Measurements from ENCODE around the gene VARS2. TPM values are rescaled to one million over a fixed set of nuclear protein-coding genes. Genes with fewer than 3 reads are reported as not detected.
"Not testable (repeated sequence)": the region's sequence is repeated elsewhere in the genome, so short reads cannot be mapped to it uniquely, and the experiment has no call there.

Gene VARS2
- total and polyA plus RNA-seq, 2 donors (not counting 3 experiments of a cell fraction or from before 2014, with no cell fraction given), result 17.8 to 34.3 TPM

- Histone ChIP-seq H3K79me2 (ENCODE audit: control insufficient read depth, insufficient read depth, low read length) (no peaks in the 10 kb centered on the region), H2AFZ (ENCODE audit: low read depth, low read length) (no peak overlapping the region), H3K27ac (ENCODE audit: insufficient read depth, low read depth, low read length) (no peak overlapping the region), H3K9me3 (replicated peaks; ENCODE audit: control insufficient read depth, insufficient read depth, low read length) (no peaks in the 10 kb centered on the region), H3K9me1 (replicated peaks; ENCODE audit: control insufficient read depth, extremely low read depth, insufficient read depth, low read length) (no peaks in the 10 kb centered on the region), H3K4me1 (ENCODE audit: control insufficient read depth, extremely low read depth, insufficient read depth, low read length) (no peaks in the 10 kb centered on the region), H3K27me3 (ENCODE audit: control insufficient read depth in 2 of 2, insufficient read depth in 2 of 2, low read length in 2 of 2) (peaks cover 0 to 6% of the 10 kb centered on the region in 2 experiments), H3K36me3 (ENCODE audit: control insufficient read depth in 2 of 2, extremely low read depth in 1 of 2, insufficient read depth in 2 of 2, low read length in 2 of 2) (no peaks in the 10 kb centered on the region), H4K20me1 (replicated peaks; ENCODE audit: control insufficient read depth, extremely low read depth, insufficient read depth, low read length) (no peaks in the 10 kb centered on the region), H3K9ac (replicated peaks; ENCODE audit: extremely low read depth, insufficient read depth, low read length) (no peak overlapping the region), H3K4me2 (ENCODE audit: insufficient read depth, low read length) (no peak overlapping the region), H3K4me3 (replicated peaks in 1 of 3; ENCODE audit: insufficient read depth in 1 of 3, low read depth in 1 of 3, low read length in 3 of 3) (no peak overlapping the region)
- DNase-seq (ENCODE audit: low read depth, low spot score) (no peak), FAIRE-seq (no peak)
- dilution Hi-C loops (cut with MboI; ENCODE audit: extremely low pct_ligation_motif_present, low sequenced_read_pairs), result no loop called here
- intact Hi-C loops (cut with micrococcal nuclease), result no loop called here
- ChIA-PET POLR2A (no interaction called here), CTCF (interaction anchor here (0.8 kb wide), 1 partner anchor 36 kb away, joined by 3 read pairs; no protein-coding TSS in a partner anchor)
- TF ChIP-seq, protein P1, sequence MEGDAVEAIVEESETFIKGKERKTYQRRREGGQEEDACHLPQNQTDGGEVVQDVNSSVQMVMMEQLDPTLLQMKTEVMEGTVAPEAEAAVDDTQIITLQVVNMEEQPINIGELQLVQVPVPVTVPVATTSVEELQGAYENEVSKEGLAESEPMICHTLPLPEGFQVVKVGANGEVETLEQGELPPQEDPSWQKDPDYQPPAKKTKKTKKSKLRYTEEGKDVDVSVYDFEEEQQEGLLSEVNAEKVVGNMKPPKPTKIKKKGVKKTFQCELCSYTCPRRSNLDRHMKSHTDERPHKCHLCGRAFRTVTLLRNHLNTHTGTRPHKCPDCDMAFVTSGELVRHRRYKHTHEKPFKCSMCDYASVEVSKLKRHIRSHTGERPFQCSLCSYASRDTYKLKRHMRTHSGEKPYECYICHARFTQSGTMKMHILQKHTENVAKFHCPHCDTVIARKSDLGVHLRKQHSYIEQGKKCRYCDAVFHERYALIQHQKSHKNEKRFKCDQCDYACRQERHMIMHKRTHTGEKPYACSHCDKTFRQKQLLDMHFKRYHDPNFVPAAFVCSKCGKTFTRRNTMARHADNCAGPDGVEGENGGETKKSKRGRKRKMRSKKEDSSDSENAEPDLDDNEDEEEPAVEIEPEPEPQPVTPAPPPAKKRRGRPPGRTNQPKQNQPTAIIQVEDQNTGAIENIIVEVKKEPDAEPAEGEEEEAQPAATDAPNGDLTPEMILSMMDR (IDR thresholded peaks at IDR 0.05; ENCODE audit: extremely low read depth in 1 of 2, insufficient read depth in 1 of 2, low read depth in 1 of 2, low read length in 2 of 2), result no peak
- TF ChIP-seq EZH2 (IDR thresholded peaks at IDR 0.05; ENCODE audit: borderline replicate concordance, low read depth, low read length, severe bottlenecking), result no peak
- TF ChIP-seq JUN (IDR thresholded peaks at IDR 0.05; ENCODE audit: borderline replicate concordance, insufficient read depth, insufficient read length, low read depth), result no peak
- TF ChIP-seq MAX (IDR thresholded peaks at IDR 0.05; ENCODE audit: insufficient read depth, insufficient read length), result no peak
- no peak for TF ChIP-seq FOS (IDR thresholded peaks at IDR 0.05; ENCODE audit: borderline replicate concordance, insufficient read depth, low read length)
- no peak for TF ChIP-seq MYC (IDR thresholded peaks at IDR 0.05; ENCODE audit: low read depth, low read length)
- BruUV-seq (replicated peaks), result no TSS peak
Observed at GRCh38 chr6:30864325-30864724, 49.7 kb upstream of the VARS2 start.

GRCh38 chr6:30869241-30869749 lies 44.7 kb upstream of the VARS2 start:
- H3K9me3 ChIP-seq (replicated peaks; ENCODE audit: control insufficient read depth, insufficient read depth, low read length); H2AFZ ChIP-seq (ENCODE audit: low read depth, low read length); H3K27ac ChIP-seq (ENCODE audit: insufficient read depth, low read depth, low read length); H3K36me3 ChIP-seq (ENCODE audit: control insufficient read depth in 2 of 2, extremely low read depth in 1 of 2, insufficient read depth in 2 of 2, low read length in 2 of 2); intact Hi-C loops (cut with micrococcal nuclease); H3K4me2 ChIP-seq (ENCODE audit: insufficient read depth, low read length); H3K27me3 ChIP-seq (ENCODE audit: control insufficient read depth in 2 of 2, insufficient read depth in 2 of 2, low read length in 2 of 2); H3K4me1 ChIP-seq (ENCODE audit: control insufficient read depth, extremely low read depth, insufficient read depth, low read length); POLR2A ChIA-PET; FAIRE-seq; dilution Hi-C loops (cut with MboI; ENCODE audit: extremely low pct_ligation_motif_present, low sequenced_read_pairs); H3K4me3 ChIP-seq (replicated peaks in 1 of 3; ENCODE audit: insufficient read depth in 1 of 3, low read depth in 1 of 3, low read length in 3 of 3); BruUV-seq (replicated peaks); H3K79me2 ChIP-seq (ENCODE audit: control insufficient read depth, insufficient read depth, low read length); H3K9ac ChIP-seq (replicated peaks; ENCODE audit: extremely low read depth, insufficient read depth, low read length); DNase-seq (ENCODE audit: low read depth, low spot score); H3K9me1 ChIP-seq (replicated peaks; ENCODE audit: control insufficient read depth, extremely low read depth, insufficient read depth, low read length); H4K20me1 ChIP-seq (replicated peaks; ENCODE audit: control insufficient read depth, extremely low read depth, insufficient read depth, low read length): not testable (repeated sequence)
- CTCF ChIA-PET, result interaction anchor here (0.7 kb wide), 1 partner anchor 44 kb away, joined by 3 read pairs; no protein-coding TSS in a partner anchor
